ENCODE measurements around the gene ZNF462. TPM values are rescaled to one million over a fixed set of nuclear protein-coding genes. Genes with fewer than 3 reads are reported as not detected.

Gene ZNF462
- total and polyA plus RNA-seq, 7 donors, result 2.0 to 102 (median 16.3) TPM

DNA sequence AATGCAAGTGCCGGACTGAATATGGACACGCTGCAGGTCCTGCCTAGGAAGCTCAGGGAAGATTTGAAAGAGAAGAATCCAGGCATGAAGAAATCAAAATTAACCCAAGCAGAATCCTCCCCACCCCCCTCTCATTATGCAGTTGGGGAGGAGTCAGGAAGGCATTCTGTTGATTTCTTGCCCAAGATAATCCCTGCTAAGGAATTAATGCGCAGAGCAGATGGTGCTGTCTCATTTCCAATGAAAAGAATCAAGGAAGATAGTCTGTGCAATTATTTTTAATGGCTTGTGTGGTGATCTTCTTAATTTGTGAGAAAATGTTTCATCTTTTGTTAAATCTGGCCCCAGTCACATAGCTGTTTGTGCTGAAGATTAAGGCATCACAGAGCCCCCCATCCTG lies 145.0 kb downstream of the ZNF462 start:
- Histone ChIP-seq H3K9me3 (no peaks in the 10 kb centered on the region), H3K4me1 (no peaks in the 10 kb centered on the region), H3K27ac (no peak overlapping the region), H3K4me3 (no peak overlapping the region), H3K27me3 (ENCODE audit: insufficient read depth in 3 of 3, low read length in 2 of 3) (no peaks in the 10 kb centered on the region), H3K36me3 (ENCODE audit: insufficient read depth in 1 of 2, low read depth in 1 of 2) (peaks cover 4 to 84% of the 10 kb centered on the region in 2 donors)
- no peak for TF ChIP-seq CTCF (IDR thresholded peaks at IDR 0.05)
- ATAC-seq, result no peak
- DNase-seq, result no peak
- WGBS, 3 donors, result 84 to 88% (median 87%) methylated on average over 3 of the region's 3 CpGs
- intact Hi-C loops (cut with DNase I), result no loop called here

- intact Hi-C loops (cut with DNase I), result no loop called here
- Histone ChIP-seq H3K4me1 (no peaks in the 10 kb centered on the region), H3K27me3 (ENCODE audit: insufficient read depth in 3 of 3, low read length in 2 of 3) (no peaks in the 10 kb centered on the region), H3K36me3 (ENCODE audit: insufficient read depth in 1 of 2, low read depth in 1 of 2) (peaks cover 4 to 79% of the 10 kb centered on the region in 2 donors), H3K27ac (no peak overlapping the region), H3K4me3 (no peak overlapping the region), H3K9me3 (no peaks in the 10 kb centered on the region)
- ATAC-seq (no peak), DNase-seq (no peak)
- TF ChIP-seq CTCF (IDR thresholded peaks at IDR 0.05), result no peak
- WGBS, 3 donors, result 81 to 90% (median 84%) methylated on average over 6 of the region's 6 CpGs
These were observed 145.5 kb downstream of the ZNF462 start for GRCh38 chr9:107008447-107008846.

DNA sequence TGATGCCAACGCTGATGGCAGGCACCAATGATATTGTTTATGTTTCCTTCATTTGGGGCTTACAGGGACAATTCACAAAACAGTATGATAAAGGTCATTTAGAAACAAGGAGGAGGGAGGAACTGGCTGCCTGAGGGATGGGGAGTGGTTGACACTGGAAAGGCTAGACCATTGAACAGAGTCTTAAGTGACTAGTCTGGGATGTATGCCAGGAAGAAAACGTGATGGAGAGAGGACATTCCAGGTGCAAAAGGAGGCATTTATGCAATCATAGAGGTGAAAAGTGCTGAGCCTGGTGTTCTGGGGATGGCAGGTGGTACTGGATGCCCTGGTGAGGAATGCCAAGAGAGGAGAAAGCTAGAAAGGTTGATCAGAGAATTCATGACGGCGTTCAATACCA lies 153.4 kb downstream of the ZNF462 start:
- intact Hi-C loops (cut with DNase I), result no loop called here
- 72 to 78% (median 76%) methylated on average over 4 of the region's 4 CpGs for WGBS, 3 donors

DNA sequence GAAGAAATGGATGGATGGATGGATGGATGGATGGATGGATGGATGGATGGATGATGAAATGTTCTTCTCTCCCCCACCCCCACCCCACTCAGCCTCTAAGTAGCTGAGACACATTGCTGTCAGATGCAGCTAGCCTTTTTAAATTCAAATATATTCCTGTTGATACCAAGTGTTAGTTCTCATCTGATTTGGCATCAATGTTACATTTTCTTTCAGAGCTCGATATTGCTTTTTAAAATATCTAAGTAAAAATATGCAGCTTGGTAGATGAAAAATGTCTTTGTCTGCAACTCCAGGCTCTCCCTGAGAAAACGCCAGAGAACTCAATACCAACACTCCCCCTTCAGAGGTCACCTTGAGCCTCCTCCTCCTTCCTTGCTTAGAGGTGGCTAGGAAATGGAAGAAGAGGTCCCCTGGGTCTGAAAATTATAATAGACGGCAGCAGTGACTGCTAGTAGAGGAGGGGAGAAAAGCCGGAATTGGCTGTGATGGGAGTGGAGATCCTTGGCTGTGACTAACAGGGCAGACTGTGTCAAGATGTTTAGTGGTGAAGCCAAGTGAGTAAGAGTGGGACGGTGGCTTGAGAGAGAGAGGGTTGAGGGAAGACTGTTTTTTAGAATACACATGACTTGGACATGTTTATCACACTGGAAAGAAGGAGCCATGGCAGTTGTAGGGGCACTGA lies 156.0 kb downstream of the ZNF462 start:
- Histone ChIP-seq H3K4me1 (no peaks in the 10 kb centered on the region), H3K9me3 (peaks cover 5% of the 10 kb centered on the region), H3K4me3 (no peak overlapping the region), H3K27me3 (ENCODE audit: insufficient read depth in 3 of 3, low read length in 2 of 3) (no peaks in the 10 kb centered on the region), H3K27ac (no peak overlapping the region), H3K36me3 (ENCODE audit: insufficient read depth in 1 of 2, low read depth in 1 of 2) (no peaks in the 10 kb centered on the region)
- WGBS, 3 donors, result 24 to 42% (median 36%) methylated on average over 5 of the region's 5 CpGs
- no peak for DNase-seq
- intact Hi-C loops (cut with DNase I), result no loop called here
- TF ChIP-seq CTCF (IDR thresholded peaks at IDR 0.05), result no peak
- ATAC-seq, result no peak

More for the DNA sequence above, 153.4 kb downstream of the ZNF462 start:
- peaks cover 5% of the 10 kb centered on the region for H3K9me3 ChIP-seq
- no peak overlapping the region for H3K27ac ChIP-seq
- H3K4me3 ChIP-seq, result no peak overlapping the region
- no peak for TF ChIP-seq CTCF (IDR thresholded peaks at IDR 0.05)
- peaks cover 0 to 9% of the 10 kb centered on the region in 2 donors for H3K36me3 ChIP-seq (ENCODE audit: insufficient read depth in 1 of 2, low read depth in 1 of 2)
- DNase-seq (no peak), ATAC-seq (peak in 1 of 4 donors; percentile 22)
- no peaks in the 10 kb centered on the region for H3K4me1 ChIP-seq
- H3K27me3 ChIP-seq (ENCODE audit: insufficient read depth in 3 of 3, low read length in 2 of 3), result no peaks in the 10 kb centered on the region

- TF ChIP-seq CTCF (IDR thresholded peaks at IDR 0.05), result no peak
These were observed 157.1 kb downstream of the ZNF462 start for GRCh38 chr9:107020040-107020530.

More at GRCh38 chr9:107020040-107020530, 157.1 kb downstream of the ZNF462 start:
- no peak for DNase-seq
- Histone ChIP-seq H3K27ac (no peak overlapping the region), H3K4me1 (no peaks in the 10 kb centered on the region), H3K36me3 (ENCODE audit: insufficient read depth in 1 of 2, low read depth in 1 of 2) (no peaks in the 10 kb centered on the region), H3K27me3 (ENCODE audit: insufficient read depth in 3 of 3, low read length in 2 of 3) (no peaks in the 10 kb centered on the region), H3K4me3 (no peak overlapping the region), H3K9me3 (peaks cover 5% of the 10 kb centered on the region)
- no peak for ATAC-seq
- WGBS, 3 donors, result 37 to 66% (median 50%) methylated on average over 2 of the region's 2 CpGs
- intact Hi-C loops (cut with DNase I), result no loop called here

Measured in psoas muscle (tissue), 8 donors.